Lower leg skin (tissue), 4 donors: ENCODE results near the gene MRPL43. TPM values are rescaled to one million over a fixed set of nuclear protein-coding genes. Genes with fewer than 3 reads are reported as not detected.
"Not testable (repeated sequence)": the region's sequence is repeated elsewhere in the genome, so short reads cannot be mapped to it uniquely, and the experiment has no call there.

Experiments
- DNase-seq, 2 donors: peaks; one replicate each; pipeline ENCODE4 v3.0.0-alpha.2; 2019; ENCODE audit warnings: low spot score in 2 of 2
- H3K4me3 ChIP-seq: fragments of 200-600 bp; sonication (generic); 2 replicates; pipeline ENCODE4 v1.5.1; 2017; ENCODE audit warnings: mild to moderate bottlenecking, low read depth; ENCODE audit not compliant: poor library complexity, severe bottlenecking
- CTCF ChIP-seq, 3 donors: fragments of 450-650 bp; IDR thresholded peaks; one replicate each; pipeline ENCODE4 v1.5.1; 2016; ENCODE audit warnings: antibody characterized with exemption in 3 of 3, mild to moderate bottlenecking in 3 of 3, moderate library complexity in 2 of 3
- POLR2A ChIP-seq, 2 donors: fragments of 450-650 bp; IDR thresholded peaks; one replicate each; pipeline ENCODE4 v1.6.1; 2016 to 2017; ENCODE audit warnings: antibody characterized with exemption in 2 of 2, mild to moderate bottlenecking in 1 of 2, moderate library complexity in 1 of 2
- WGBS, 2 donors: methylation state at CpG; one replicate each; pipeline ENCODE4 v1.1.5; 2018; 5-methylcytosine and 5-hydroxymethylcytosine counted together
- intact Hi-C: fragments of 100-400 bp; cut with DNase I; formaldehyde crosslinking; loops from one replicate; pipeline ENCODE4 v1.15.0; 2023; ENCODE audit warnings: low total_unique reads
- total RNA-seq, 4 donors: library from RNA; depleted of rRNA; stranded (reverse); fragments of >200 nt; gene quantifications; one replicate each; pipeline ENCODE4 v1.1.0, GENCODE V29; 2016

The MRPL43 gene
- 100 to 1,000 TPM in 2 of 4 donors, 10 to 100 TPM in 2; 82.2 to 132 (median 100) TPM for total RNA-seq

DNA sequence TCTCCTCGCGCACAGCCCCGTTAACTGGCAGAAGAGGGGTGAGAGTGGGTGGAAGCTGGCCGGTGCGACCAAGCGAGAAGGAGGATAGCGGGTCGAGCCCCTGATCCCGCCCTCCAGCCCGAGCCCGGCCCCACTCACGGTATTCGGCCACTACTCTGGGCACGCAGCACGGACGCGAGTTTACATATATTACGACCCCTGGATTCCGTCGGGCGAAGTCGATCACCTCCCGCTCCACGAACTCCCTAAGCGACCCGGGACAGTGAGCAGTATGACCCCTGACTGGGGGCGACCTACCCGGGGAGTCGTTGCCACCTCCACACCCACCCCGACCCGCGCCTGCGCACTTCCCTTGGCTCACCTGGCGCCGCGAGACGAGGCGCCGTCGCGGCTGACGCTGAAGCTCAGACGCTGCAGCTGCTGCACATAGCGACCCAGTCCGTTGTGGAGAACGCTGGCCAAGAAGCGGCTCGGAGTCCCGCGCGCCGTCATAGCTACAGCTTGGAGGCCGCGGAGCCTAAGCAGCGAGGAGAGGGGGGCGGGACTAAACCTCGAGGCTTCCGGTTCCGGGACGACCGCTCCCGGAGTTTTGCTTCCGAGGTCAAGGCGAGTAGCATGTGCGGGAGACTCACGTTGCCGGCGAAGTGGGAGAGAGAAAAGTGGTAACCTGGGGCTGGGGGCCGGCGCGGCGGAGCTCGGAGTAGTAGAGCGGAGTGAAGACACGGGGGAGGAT is at the start of gene MRPL43, which contains the start of gene TWNK:
Gene MRPL43, minus strand, starts transcription at position 546 of the 733 bp plus-strand sequence. Its CDS starts 54 bp downstream, at position 492.
Gene TWNK, plus strand, starts transcription at position 592 of the 733 bp plus-strand sequence. CDS start 668 bp downstream, outside the sequence.
- DNase-seq: peak; percentile 77 to 96
- TF ChIP-seq POLR2A (IDR thresholded peaks at IDR 0.05) (no peak), CTCF (IDR thresholded peaks at IDR 0.05) (no peak)
- WGBS, 2 donors: 1% methylated on average over 44 to 70 of the region's 75 CpGs
- H3K4me3 ChIP-seq: peak within 1 kb of the TSS; percentile 76
- intact Hi-C loops: no loop called here

DNA sequence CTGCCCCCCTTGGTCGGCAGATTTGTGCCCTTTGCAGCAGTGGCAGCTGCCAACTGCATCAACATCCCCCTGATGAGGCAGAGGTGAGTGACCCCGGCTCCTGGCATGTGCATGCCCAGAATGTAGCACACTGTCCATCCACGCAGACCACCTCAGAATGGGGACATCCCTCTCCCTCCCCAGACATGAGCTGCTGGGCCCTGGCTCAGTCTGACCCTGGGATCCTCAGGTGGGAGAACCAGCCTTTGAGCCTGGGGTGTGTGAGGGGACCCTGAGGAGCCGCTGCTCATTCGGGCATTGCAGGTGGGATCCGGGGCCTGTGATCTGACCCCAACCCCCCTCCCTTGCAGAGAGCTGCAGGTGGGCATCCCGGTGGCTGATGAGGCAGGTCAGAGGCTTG is 49.4 kb upstream of the MRPL43 start:
- TF ChIP-seq POLR2A (IDR thresholded peaks at IDR 0.05): no peak
- TF ChIP-seq CTCF (IDR thresholded peaks at IDR 0.05): no peak
- H3K4me3 ChIP-seq: no peak overlapping the region
- WGBS, 2 donors: 71 to 90% methylated on average over 4 to 7 of the region's 7 CpGs
- DNase-seq: no peak
- intact Hi-C loops: no loop called here

DNA sequence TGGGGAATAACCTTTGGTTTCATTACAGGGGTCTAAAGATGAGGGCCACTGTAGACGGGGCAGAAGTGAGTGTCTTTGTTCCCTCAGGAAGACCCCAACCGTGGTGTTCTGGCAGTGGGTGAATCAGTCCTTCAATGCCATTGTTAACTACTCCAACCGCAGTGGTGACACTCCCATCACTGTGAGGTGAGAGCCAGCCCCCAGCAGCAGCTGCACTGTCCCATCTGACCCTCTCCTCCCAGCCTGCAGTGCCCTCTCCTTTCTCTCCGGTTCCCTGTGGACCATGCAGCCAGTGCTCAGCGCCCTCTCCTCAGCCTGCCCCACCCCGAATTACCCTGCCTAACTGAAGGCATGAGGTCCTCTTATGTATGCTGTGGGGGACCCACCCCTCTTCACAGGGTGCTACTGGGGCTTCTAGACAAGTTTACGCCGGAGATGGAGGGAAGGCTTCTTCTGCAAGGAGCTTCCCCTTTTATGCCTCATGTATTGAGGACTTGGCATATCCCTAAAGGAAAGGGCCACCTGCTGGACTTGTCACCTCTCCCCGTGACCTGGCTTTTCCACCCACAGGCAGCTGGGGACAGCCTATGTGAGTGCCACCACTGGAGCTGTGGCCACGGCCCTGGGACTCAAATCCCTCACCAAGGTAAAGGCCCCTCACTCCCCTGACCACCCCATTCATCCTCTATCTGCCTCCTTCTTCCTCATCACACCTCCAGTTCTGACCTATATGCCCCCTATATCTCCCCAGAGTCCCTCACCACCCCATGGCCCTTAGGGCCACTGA is 48.8 kb upstream of the MRPL43 start:
- TF ChIP-seq CTCF (IDR thresholded peaks at IDR 0.05): no peak
- no peak for TF ChIP-seq POLR2A (IDR thresholded peaks at IDR 0.05)
- no peak for DNase-seq
- H3K4me3 ChIP-seq: no peak overlapping the region
- intact Hi-C loops: no loop called here
- 85 to 94% methylated on average over 10 of the region's 10 CpGs for WGBS, 2 donors

DNA sequence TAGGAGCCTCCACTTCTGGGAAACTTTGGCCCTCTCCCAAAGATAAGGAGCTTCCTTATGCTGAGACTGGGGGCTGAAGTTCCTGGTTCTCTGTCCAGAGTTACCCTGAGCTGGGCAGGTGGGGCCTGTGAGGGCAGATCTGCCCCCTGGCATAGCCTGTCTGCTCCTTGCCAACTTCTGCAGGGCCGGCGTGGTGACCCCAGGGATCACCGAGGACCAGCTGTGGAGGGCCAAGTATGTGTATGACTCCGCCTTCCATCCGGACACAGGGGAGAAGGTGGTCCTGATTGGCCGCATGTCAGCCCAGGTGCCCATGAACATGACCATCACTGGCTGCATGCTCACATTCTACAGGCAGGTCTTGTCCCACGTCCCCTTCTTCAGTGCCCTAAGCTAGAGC is 48.0 kb upstream of the MRPL43 start:
- intact Hi-C loops: no loop called here
- H3K4me3 ChIP-seq: no peak overlapping the region
- WGBS, 2 donors: 85 to 90% methylated on average over 7 of the region's 7 CpGs
- no peak for DNase-seq
- no peak for TF ChIP-seq CTCF (IDR thresholded peaks at IDR 0.05)
- TF ChIP-seq POLR2A (IDR thresholded peaks at IDR 0.05): no peak

- 92 to 96% methylated on average over 4 of the region's 4 CpGs for WGBS, 2 donors
- intact Hi-C loops, DNase-seq: not testable (repeated sequence)
Measured at GRCh38 chr10:101034404-101034803, 47.1 kb upstream of the MRPL43 start.

GRCh38 chr10:101033276-101033675 is 46.0 kb upstream of the MRPL43 start:
- no peak overlapping the region for H3K4me3 ChIP-seq
- TF ChIP-seq POLR2A (IDR thresholded peaks at IDR 0.05): no peak
- no peak for DNase-seq
- WGBS, 2 donors: 49 to 55% methylated on average over 3 of the region's 3 CpGs
- intact Hi-C loops: no loop called here

More at GRCh38 chr10:101034404-101034803, 47.1 kb upstream of the MRPL43 start:
- H3K4me3 ChIP-seq: not testable (repeated sequence)
